PC-3 (cell line): ENCODE data around the gene MMP14. TPM values are rescaled to one million over a fixed set of nuclear protein-coding genes. Genes with fewer than 3 reads are reported as not detected.

Experiments
- ATAC-seq: fragments of 200-7000 bp; cut with Tn5 transposase; 2 replicates; pipeline ENCODE4 v1.9.1; 2020; ENCODE audit warnings: mild to moderate bottlenecking, moderate library complexity
- BruUV-seq: library from RNA; stranded (reverse); fragments of 400-500 nt; replicated peaks from 2 replicates; lab custom pipeline; 2021; lab: Mats Ljungman, UMichigan
- CTCF ChIA-PET: fragments of 300-600 bp; sonication (Branson Sonifier 250); formaldehyde crosslinking; loops from one replicate; lab custom pipeline; 2022; ENCODE audit warnings: antibody characterized with exemption; lab: Charles Lee
- POLR2A ChIA-PET: fragments of 300-600 bp; sonication (Branson Sonifier 250); formaldehyde crosslinking; loops from one replicate; lab custom pipeline; 2022; ENCODE audit warnings: antibody characterized with exemption; ENCODE audit not compliant: unreplicated experiment; lab: Charles Lee
- DNase-seq: peaks from one replicate; pipeline ENCODE4 v3.0.0-alpha.2; 2015
- H2AFZ ChIP-seq: fragments of 300-600 bp; sonication (generic); 2 replicates; pipeline ENCODE4 v1.6.0; 2016; ENCODE audit warnings: antibody characterized with exemption, low read length
- H3F3A ChIP-seq: fragments of 300-600 bp; sonication (generic); one replicate; pipeline ENCODE4 v1.6.0; 2017; ENCODE audit warnings: antibody characterized with exemption, low read length, control low read depth, mild to moderate bottlenecking; ENCODE audit not compliant: unreplicated experiment
- H3K27ac ChIP-seq: fragments of 300-600 bp; sonication (generic); 2 replicates; pipeline ENCODE4 v1.5.1; 2016; ENCODE audit warnings: mild to moderate bottlenecking, low read length
- H3K27me3 ChIP-seq: fragments of 300-600 bp; sonication (generic); 2 replicates; pipeline ENCODE4 v1.6.1; 2016; ENCODE audit warnings: low read length, mixed read lengths
- H3K36me3 ChIP-seq: fragments of 300-600 bp; sonication (generic); 2 replicates; pipeline ENCODE4 v1.6.1; 2016; ENCODE audit warnings: low read depth, mixed run types, low read length, mixed read lengths
- H3K4me1 ChIP-seq: fragments of 300-600 bp; sonication (generic); 2 replicates; pipeline ENCODE4 v1.5.1; 2016; ENCODE audit warnings: low read length; ENCODE audit not compliant: insufficient read depth
- H3K4me2 ChIP-seq: fragments of 300-600 bp; sonication (generic); 2 replicates; pipeline ENCODE4 v1.6.0; 2016; ENCODE audit warnings: low read length
- H3K4me3 ChIP-seq: fragments of 300-600 bp; sonication (generic); 2 replicates; pipeline ENCODE4 v1.5.1; 2016; ENCODE audit warnings: mild to moderate bottlenecking, low read length, mixed read lengths
- H3K79me2 ChIP-seq: fragments of 300-600 bp; sonication (generic); 2 replicates; pipeline ENCODE4 v1.6.1; 2017; ENCODE audit warnings: low read length, mixed read lengths
- H3K9ac ChIP-seq: fragments of 300-600 bp; sonication (generic); 2 replicates; pipeline ENCODE4 v1.6.0; 2016; ENCODE audit warnings: mild to moderate bottlenecking, low read length
- H3K9me2 ChIP-seq: fragments of 300-600 bp; sonication (generic); replicated peaks from 2 replicates; pipeline ENCODE4 v1.6.1; 2016; ENCODE audit warnings: mixed run types, low read length, mixed read lengths
- H3K9me3 ChIP-seq: fragments of 300-600 bp; sonication (generic); 2 replicates; pipeline ENCODE4 v1.6.1; 2016; ENCODE audit warnings: low read length, mixed read lengths
- H4K20me1 ChIP-seq: fragments of 300-600 bp; sonication (generic); 2 replicates; pipeline ENCODE4 v1.6.1; 2016; ENCODE audit warnings: low read length, mixed read lengths
- CTCF ChIP-seq: fragments of 300-600 bp; sonication (generic); conservative IDR thresholded peaks from 2 replicates; pipeline ENCODE4 v1.5.1; 2017; ENCODE audit warnings: antibody characterized with exemption, low read depth, mild to moderate bottlenecking, low read length
- EZH2 ChIP-seq: fragments of 300-600 bp; sonication (generic); IDR thresholded peaks from one replicate; pipeline ENCODE4 v1.6.1; 2017; ENCODE audit warnings: antibody characterized with exemption, mild to moderate bottlenecking, low read length; ENCODE audit not compliant: unreplicated experiment
- EZH2phosphoT487 ChIP-seq: fragments of 300-600 bp; sonication (generic); IDR thresholded peaks from 2 replicates; pipeline ENCODE4 v1.6.1; 2018; ENCODE audit warnings: mild to moderate bottlenecking, antibody characterized with exemption, low read length, borderline replicate concordance
- intact Hi-C: fragments of 100-400 bp; cut with micrococcal nuclease; formaldehyde crosslinking; loops from 2 replicates; pipeline ENCODE4 v1.9.0; 2023
- total RNA-seq: library from RNA; depleted of rRNA; stranded (reverse); fragments of >200 nt; gene quantifications from 2 replicates; pipeline ENCODE4 v1.2.3, GENCODE V29; 2014

MMP14 gene
- total RNA-seq, 1 experiment from 2014 or later = 80.4 TPM

- CTCF ChIA-PET = interaction anchor here (0.5 to 0.6 kb wide), 2 partner anchors 9 to 30 kb away, joined by 4 to 6 read pairs; no protein-coding TSS in a partner anchor
- Histone ChIP-seq H3K9me2 (no peaks in the 10 kb centered on the region), H4K20me1 (no peaks in the 10 kb centered on the region), H3K27ac (no peak overlapping the region), H3K4me3 (no peak overlapping the region), H3F3A (no peaks in the 10 kb centered on the region), H3K27me3 (no peaks in the 10 kb centered on the region), H3K79me2 (peaks cover 2% of the 10 kb centered on the region), H3K4me1 (peaks cover 20% of the 10 kb centered on the region), H3K36me3 (peaks cover 2% of the 10 kb centered on the region; the same call in 1 of the 2 replicates), H3K9me3 (no peaks in the 10 kb centered on the region), H2AFZ (no peak overlapping the region), H3K9ac (no peak overlapping the region), H3K4me2 (no peak overlapping the region)
- TF ChIP-seq EZH2 (no peak), EZH2phosphoT487 (no peak), CTCF (no peak)
- DNase-seq = peak; percentile 39
- intact Hi-C loops = no loop called here
- no TSS peak for BruUV-seq
- ATAC-seq = 0 out of 2 replicates have a peak, but pooled peaks have one; percentile 7
- POLR2A ChIA-PET = interaction anchor here (0.5 kb wide), 1 partner anchor 595 kb away, joined by 4 read pairs; no protein-coding TSS in a partner anchor
These were observed 46.3 kb downstream of the MMP14 start for GRCh38 chr14:22882529-22883172.

DNA sequence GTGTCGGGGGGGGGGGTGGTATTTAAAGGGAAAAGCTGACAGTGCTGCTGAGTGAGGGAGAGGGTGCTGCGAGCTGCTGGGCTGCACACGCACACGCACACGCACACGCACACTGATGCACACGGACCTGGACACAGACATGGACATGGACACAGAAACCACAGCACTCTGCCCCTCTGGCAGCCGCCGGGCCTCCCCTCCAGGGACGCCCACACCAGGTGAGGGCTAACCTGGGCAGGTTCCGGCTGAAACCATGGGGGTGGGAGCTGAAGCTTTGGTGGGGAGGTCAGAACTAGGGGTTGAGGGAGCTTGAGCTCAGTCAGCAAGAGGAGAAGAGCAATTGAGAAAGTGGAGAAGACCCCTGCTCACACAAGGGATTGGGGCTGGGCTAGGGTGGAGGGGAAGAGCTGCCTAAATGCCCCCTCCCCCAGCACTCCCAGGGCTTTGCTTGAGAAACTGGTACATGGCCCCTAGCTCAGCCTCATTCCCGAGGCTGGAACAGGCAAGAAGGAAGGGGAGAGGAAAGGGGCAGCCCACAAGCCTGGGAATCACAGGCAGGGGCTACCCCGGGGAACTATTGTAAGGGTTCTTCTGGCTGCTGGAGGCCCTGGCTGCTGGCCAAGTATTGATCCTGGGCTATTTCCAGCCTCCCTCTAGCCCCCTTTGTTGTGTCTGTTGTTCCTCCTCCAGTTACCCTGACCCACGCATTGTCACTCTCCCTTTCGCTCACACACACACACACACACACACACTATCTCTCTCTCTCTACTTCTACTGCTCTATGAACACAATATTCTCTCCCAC is 47.0 kb downstream of the MMP14 start, which contains the start of gene REM2:
TSS of gene REM2 (plus strand) at position 50 of the 804 bp plus-strand sequence. CDS start at position 116, 66 bp downstream.
- H4K20me1 ChIP-seq = no peaks in the 10 kb centered on the region
- no peaks in the 10 kb centered on the region for H3K9me2 ChIP-seq
- no peak within 1 kb of the TSS for H2AFZ ChIP-seq
- BruUV-seq = no TSS peak
- ChIA-PET CTCF (interaction anchor here (0.8 kb wide), 1 partner anchor 103 kb away, joined by 5 read pairs; no protein-coding TSS in a partner anchor), POLR2A (no interaction called here)
- H3K4me2 ChIP-seq = no peak within 1 kb of the TSS
- no peaks in the 10 kb centered on the region for H3K36me3 ChIP-seq
- ATAC-seq (no peak), DNase-seq (no peak)
- H3K9me3 ChIP-seq = no peaks in the 10 kb centered on the region
- H3K9ac ChIP-seq = no peak within 1 kb of the TSS
- peaks cover 27% of the 10 kb centered on the region for H3K4me1 ChIP-seq
- H3F3A ChIP-seq = no peaks in the 10 kb centered on the region
- H3K79me2 ChIP-seq = peaks cover 9% of the 10 kb centered on the region
- H3K27ac ChIP-seq = no peak within 1 kb of the TSS
- H3K4me3 ChIP-seq = no peak within 1 kb of the TSS
- intact Hi-C loops = no loop called here
- TF ChIP-seq EZH2phosphoT487 = no peak
- H3K27me3 ChIP-seq = no peaks in the 10 kb centered on the region

DNA sequence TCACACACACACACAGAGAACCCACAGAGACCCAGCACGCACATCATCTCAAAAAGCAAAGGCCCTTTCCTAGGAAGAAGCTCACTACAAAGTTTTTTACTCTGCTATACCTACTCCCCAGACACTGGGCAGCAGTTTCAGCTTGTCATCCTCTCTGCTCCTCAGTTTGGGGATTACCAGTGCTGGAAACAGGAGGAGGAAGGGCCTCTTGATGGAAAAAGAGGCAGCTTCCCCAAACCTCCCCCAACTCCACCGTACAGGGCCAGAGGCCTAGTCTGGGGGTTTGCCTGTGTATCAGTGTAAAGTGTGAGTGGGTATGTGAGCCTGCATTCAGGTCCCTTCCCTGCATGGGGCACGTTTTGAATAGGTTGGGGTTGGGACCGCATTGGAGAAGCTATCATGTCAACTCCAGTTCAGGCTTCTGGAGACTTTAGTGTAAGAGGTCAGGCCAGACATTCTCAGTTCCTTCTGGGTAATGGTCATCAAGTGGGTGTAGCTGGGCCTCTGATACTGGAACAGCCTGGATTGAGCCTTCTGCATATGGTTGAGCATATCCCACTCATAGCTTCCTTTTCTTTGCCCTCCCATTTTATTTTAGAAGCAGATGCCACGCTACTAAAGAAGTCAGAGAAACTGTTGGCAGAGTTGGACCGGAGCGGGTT is 47.8 kb downstream of the MMP14 start:
- TF ChIP-seq CTCF (no peak), EZH2phosphoT487 (no peak), EZH2 (no peak)
- ChIA-PET CTCF (interaction anchor here (0.6 to 0.8 kb wide), 2 partner anchors 55 to 103 kb away, joined by 5 to 7 read pairs; no protein-coding TSS in a partner anchor), POLR2A (interaction anchor here (0.7 kb wide), 1 partner anchor 16 kb away, joined by 5 read pairs; no protein-coding TSS in a partner anchor)
- H3K9ac ChIP-seq = no peak overlapping the region
- DNase-seq (no peak), ATAC-seq (no peak)
- no peaks in the 10 kb centered on the region for H3K9me2 ChIP-seq
- H3K4me1 ChIP-seq = peaks cover 29% of the 10 kb centered on the region
- H3K4me2 ChIP-seq = no peak overlapping the region
- H3K4me3 ChIP-seq = no peak overlapping the region
- no peaks in the 10 kb centered on the region for H3K27me3 ChIP-seq
- no peaks in the 10 kb centered on the region for H3K36me3 ChIP-seq
- H2AFZ ChIP-seq = no peak overlapping the region
- H3K9me3 ChIP-seq = no peaks in the 10 kb centered on the region
- intact Hi-C loops = no loop called here
- peaks cover 11% of the 10 kb centered on the region for H3K79me2 ChIP-seq
- H4K20me1 ChIP-seq = no peaks in the 10 kb centered on the region
- no TSS peak for BruUV-seq
- no peaks in the 10 kb centered on the region for H3F3A ChIP-seq
- no peak overlapping the region for H3K27ac ChIP-seq
